Dendritic cell treated with granulocyte-macrophage colony-stimulating factor and Interleukin-4, amounts not matched to agents 40 ng/mL and 50 ng/mL, for 4 days (primary cell): Measurements from ENCODE around the gene ST3GAL3.

Experiments used
- H3K27ac Mint-ChIP-seq: one replicate; pipeline ENCODE4 v1.8.0; 2022; ENCODE audit warnings: mild to moderate bottlenecking, mixed read lengths
- H3K27me3 Mint-ChIP-seq: one replicate; pipeline ENCODE4 v1.8.0; 2022; ENCODE audit warnings: mild to moderate bottlenecking, mixed read lengths
- H3K36me3 Mint-ChIP-seq: one replicate; pipeline ENCODE4 v1.8.0; 2022; ENCODE audit warnings: low read depth, mixed read lengths
- H3K4me1 Mint-ChIP-seq: one replicate; pipeline ENCODE4 v1.8.0; 2022; ENCODE audit warnings: low read depth, mixed read lengths
- H3K4me3 Mint-ChIP-seq: one replicate; pipeline ENCODE4 v1.8.0; 2022; ENCODE audit warnings: mild to moderate bottlenecking, moderate library complexity, mixed read lengths
- H3K9me3 Mint-ChIP-seq: one replicate; pipeline ENCODE4 v1.8.0; 2022; ENCODE audit warnings: mixed read lengths
- intact Hi-C: fragments of 100-400 bp; cut with micrococcal nuclease; formaldehyde crosslinking; loops from one replicate; pipeline ENCODE4 v1.15.0; 2022

The ST3GAL3 gene

DNA sequence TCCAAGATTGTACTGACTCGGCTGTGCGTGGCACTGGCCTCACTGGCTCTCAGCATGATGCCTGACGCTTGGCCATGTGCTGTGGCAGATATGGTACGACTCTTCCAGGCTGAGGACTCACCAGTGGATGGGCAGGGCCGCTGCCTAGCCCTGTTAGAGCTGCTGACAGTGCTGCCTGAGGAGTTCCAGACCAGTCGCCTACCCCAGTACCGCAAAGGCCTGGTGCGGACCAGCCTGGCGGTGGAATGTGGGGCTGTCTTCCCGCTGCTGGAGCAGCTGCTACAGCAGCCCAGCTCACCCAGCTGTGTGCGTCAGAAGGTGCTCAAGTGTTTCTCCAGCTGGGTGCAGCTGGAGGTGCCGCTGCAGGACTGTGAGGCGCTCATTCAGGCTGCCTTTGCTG, 242.3 kb downstream of the ST3GAL3 start:
- intact Hi-C loops: loop anchor here (10.0 kb wide), 1 partner anchor 85 kb away; the partner anchor contains the start of gene SLC6A9
- H3K4me3 Mint-ChIP-seq: no peak overlapping the region
- peaks cover 63% of the 10 kb centered on the region for H3K4me1 Mint-ChIP-seq
- peaks cover 47% of the 10 kb centered on the region for H3K36me3 Mint-ChIP-seq
- no peak overlapping the region for H3K27ac Mint-ChIP-seq
- H3K27me3 Mint-ChIP-seq: no peaks in the 10 kb centered on the region
- no peaks in the 10 kb centered on the region for H3K9me3 Mint-ChIP-seq

DNA sequence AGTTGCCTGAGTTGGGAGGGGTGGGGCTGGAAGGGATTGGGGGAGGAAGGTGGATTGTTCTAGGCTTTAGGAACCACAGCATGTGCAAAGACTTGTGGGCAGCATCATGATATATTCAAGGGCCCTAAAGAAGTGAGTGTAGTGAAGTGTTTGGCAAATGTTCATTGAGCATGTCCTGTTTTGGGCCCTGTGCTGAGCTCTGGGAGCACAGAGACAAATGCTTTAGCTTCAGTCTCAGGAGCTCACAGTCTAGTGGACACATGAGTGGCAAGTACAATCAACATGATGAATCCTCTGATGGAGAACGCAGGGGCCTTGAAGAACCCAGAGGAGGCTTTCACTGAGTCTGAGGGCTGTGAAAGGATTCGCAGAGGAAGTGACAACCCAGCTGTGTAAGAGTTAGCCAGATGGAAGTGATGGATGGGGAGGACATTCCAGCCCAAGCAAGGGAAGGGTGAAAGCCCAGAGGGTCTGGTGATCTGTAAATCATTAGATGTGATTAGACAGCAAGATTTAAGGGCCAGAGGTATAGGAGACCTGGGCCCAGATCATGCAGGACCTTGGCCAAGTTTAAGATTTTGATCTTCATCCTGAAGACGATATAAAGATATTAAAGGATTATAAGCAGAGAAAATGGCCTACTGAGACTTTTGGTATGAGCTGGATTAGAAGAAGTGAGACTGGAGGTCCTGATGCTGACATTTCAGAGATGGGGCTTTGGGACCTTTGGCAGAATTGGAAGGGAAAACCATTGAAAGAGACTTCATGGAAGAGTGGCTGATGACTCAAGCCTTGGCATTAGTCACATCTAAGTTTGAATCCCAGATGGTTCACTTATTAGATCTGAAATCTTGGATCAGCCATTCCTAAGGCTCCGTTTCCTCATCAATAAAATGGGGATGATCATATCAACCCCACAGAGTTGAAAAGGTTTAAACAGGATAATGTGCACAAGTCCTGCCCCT, 244.0 kb downstream of the ST3GAL3 start:
- intact Hi-C loops: no loop called here
- H3K9me3 Mint-ChIP-seq: no peaks in the 10 kb centered on the region
- peaks cover 57% of the 10 kb centered on the region for H3K36me3 Mint-ChIP-seq
- H3K27ac Mint-ChIP-seq: no peak overlapping the region
- no peak overlapping the region for H3K4me3 Mint-ChIP-seq
- peaks cover 46% of the 10 kb centered on the region for H3K4me1 Mint-ChIP-seq
- H3K27me3 Mint-ChIP-seq: no peaks in the 10 kb centered on the region

DNA sequence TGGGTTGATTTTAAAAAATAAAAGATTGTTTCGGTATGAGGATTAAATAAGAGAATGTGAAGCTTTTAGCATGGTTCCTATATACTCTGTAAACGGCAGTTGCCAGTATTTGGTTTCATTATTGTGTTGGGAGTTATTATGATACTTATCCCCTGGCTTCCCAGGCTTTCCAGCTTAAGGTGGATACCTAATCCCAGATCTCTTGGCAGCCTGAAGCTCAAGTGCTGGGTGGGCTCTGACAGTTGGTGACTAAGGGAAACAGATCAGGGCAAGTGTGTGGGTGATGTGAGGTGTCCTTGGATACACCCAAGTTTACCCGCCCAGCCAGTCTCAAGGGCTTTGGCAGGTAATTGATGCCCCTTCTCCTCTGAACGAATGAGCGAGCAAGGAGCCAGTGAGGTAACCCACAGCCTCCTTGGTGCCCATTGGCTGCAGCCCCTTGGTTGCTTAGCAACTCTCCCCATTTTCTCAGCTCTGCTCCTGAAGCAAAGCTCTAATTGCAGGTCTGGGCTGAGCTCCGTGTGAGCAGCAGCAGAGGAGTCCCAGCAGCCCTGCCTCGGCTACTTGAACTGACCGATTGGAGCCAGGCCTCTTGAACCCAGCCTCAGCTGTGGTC, 245.5 kb downstream of the ST3GAL3 start:
- peak overlapping the region; percentile 25 for H3K27ac Mint-ChIP-seq
- H3K4me3 Mint-ChIP-seq: no peak overlapping the region
- intact Hi-C loops: no loop called here
- H3K36me3 Mint-ChIP-seq: peaks cover 63% of the 10 kb centered on the region
- H3K27me3 Mint-ChIP-seq: no peaks in the 10 kb centered on the region
- H3K4me1 Mint-ChIP-seq: peaks cover 38% of the 10 kb centered on the region
- H3K9me3 Mint-ChIP-seq: no peaks in the 10 kb centered on the region

DNA sequence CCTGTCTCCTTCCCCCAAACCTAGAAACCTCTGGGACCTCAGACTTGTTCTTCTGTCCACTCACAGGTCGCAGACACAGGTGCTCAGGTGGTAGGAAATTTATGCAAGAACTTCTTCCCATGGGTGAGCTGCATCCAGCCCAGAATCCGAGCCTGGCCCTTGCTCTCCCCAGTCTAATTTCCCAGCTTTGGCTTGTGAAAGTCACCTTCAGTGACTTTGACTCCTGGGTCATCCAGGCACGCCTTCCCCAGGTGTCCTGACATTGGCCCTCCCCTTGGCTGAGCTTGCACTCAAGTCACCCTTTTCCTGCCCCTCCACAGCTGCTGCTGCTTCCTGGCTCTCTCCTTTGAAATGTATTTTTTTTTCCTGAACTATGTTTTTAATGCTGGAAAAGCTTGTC, 246.0 kb downstream of the ST3GAL3 start:
- Mint-ChIP-seq H3K27me3 (no peaks in the 10 kb centered on the region), H3K4me1 (peaks cover 33% of the 10 kb centered on the region), H3K9me3 (no peaks in the 10 kb centered on the region), H3K27ac (peak overlapping the region; percentile 25), H3K4me3 (no peak overlapping the region), H3K36me3 (peaks cover 68% of the 10 kb centered on the region)
- intact Hi-C loops: no loop called here

DNA sequence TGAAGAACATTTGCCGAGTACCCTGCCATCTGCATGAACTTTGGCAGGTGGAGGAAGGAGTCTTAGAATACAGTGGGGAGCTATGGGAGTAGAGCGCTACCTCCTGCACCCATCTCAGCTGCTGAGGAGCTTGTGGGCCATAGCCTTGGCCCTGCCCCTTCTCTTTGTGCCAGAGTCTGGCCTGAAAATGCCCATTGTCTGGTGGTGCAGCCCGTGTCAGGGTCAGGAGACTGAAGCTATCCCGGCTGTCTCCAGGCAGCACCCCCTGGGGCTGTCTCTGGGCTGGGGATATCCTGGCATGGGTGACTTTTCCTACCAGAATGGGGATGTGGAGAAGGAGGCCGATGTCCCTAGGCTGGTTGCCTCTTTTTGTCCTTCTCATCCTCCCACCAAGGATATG, 246.7 kb downstream of the ST3GAL3 start:
- Mint-ChIP-seq H3K36me3 (peaks cover 71% of the 10 kb centered on the region), H3K27ac (no peak overlapping the region), H3K4me1 (peaks cover 26% of the 10 kb centered on the region), H3K9me3 (no peaks in the 10 kb centered on the region), H3K4me3 (no peak overlapping the region), H3K27me3 (no peaks in the 10 kb centered on the region)
- intact Hi-C loops: no loop called here

DNA sequence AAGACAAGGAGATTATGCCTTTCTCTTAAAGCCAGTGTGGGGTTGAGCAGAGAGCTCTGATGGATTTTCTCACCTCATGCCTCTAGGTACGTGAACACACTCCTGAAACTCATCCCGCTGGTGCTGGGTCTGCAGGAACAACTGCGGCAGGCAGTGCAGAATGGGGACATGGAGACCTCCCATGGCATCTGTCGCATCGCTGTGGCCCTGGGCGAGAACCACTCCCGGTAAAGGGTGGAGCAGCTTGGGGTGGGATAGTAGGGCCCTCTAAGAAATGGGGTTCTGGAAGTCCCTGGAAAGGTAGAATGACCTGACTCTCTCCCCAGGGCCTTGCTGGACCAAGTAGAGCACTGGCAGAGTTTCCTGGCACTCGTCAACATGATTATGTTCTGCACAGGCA, 248.9 kb downstream of the ST3GAL3 start:
- Mint-ChIP-seq H3K4me3 (no peak overlapping the region), H3K4me1 (peaks cover 5% of the 10 kb centered on the region), H3K36me3 (peaks cover 68% of the 10 kb centered on the region), H3K27ac (no peak overlapping the region), H3K27me3 (no peaks in the 10 kb centered on the region), H3K9me3 (no peaks in the 10 kb centered on the region)
- intact Hi-C loops: no loop called here

DNA sequence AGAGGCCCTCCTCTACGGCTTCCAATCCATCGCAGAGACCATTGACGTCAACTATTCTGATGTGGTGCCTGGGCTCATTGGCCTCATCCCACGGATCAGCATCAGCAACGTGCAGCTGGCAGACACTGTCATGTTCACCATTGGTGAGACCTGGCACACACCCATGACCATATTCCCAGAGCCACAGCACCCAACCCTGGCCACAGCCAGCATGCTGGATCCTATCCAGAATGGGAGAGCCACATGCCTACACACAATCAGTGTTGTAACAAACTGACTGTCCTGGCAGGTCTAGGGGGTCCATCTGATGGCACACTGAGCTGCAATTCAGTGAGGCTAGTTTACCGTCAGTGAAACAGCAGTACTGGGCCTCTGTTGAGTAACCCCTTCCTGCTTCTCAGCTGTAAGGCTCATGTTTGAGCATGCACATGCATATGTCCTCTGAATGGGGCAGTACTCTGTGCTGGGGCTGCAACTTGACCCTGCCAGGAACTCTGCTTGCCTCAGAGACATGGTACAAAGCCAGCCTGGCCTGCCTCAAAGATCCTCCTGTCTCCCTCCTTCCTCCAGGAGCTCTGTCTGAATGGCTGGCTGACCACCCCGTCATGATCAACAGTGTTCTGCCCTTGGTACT, 250.2 kb downstream of the ST3GAL3 start:
- Mint-ChIP-seq H3K9me3 (no peaks in the 10 kb centered on the region), H3K36me3 (peaks cover 71% of the 10 kb centered on the region), H3K27me3 (no peaks in the 10 kb centered on the region), H3K4me3 (no peak overlapping the region), H3K4me1 (peaks cover 5% of the 10 kb centered on the region), H3K27ac (no peak overlapping the region)
- intact Hi-C loops: no loop called here

DNA sequence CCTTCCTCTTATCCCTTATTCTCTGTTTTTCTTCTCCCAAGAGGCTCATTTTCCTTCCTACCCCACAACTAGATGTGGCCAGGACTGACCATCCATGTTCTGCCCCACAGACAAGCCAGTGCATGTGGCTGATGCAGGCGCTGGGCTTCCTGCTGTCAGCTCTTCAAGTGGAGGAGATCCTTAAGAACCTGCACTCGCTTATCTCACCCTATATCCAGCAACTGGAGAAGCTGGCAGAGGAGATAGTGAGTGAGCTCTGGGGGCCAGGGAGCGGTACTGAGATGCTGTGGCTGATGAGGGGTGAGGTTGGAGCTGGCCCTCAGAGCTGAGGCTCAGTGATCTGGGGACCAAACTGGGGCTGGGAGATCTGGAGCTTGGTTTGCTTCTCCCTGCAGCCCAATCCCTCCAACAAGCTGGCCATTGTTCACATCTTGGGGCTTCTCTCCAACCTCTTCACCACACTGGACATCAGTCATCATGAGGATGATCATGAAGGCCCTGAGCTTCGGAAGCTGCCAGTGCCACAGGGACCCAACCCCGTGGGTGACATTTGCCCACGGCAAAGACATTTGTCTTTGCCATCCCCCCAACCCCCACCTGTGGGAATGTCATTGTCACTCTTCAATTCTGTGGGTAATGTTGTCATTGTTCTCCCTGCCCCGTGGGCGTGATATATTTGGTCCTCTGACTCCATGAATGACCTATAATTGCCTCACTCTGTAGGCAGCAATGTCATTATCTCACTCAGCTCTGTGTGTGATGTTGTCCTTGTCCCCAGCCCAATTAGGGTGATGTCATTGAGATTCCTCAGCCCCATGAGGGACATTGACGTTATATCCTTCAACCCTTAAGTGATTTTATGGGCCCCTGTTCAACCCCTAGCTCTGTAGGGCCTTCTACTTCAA, 251.3 kb downstream of the ST3GAL3 start:
- H3K27me3 Mint-ChIP-seq: no peaks in the 10 kb centered on the region
- H3K9me3 Mint-ChIP-seq: no peaks in the 10 kb centered on the region
- H3K27ac Mint-ChIP-seq: no peak overlapping the region
- H3K36me3 Mint-ChIP-seq: peaks cover 73% of the 10 kb centered on the region
- intact Hi-C loops: no loop called here
- peaks cover 6% of the 10 kb centered on the region for H3K4me1 Mint-ChIP-seq
- no peak overlapping the region for H3K4me3 Mint-ChIP-seq

DNA sequence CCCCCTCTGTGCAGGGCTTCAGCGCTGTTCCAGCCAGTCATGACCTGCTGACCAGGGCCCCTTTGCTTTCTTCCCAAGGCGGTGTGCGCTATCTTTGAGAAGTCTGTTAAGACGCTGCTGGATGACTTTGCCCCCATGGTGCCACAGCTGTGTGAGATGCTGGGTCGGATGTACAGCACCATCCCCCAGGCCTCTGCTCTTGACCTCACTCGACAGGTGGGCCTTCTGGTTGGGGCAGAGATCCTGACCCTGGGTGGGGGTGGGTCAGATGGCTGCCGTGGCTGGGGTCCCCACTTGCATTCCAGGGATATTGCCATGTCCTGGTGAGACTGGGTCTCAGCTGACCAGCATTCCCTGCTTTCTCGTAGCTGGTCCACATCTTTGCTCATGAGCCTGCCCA, 253.5 kb downstream of the ST3GAL3 start:
- H3K9me3 Mint-ChIP-seq: no peaks in the 10 kb centered on the region
- H3K4me3 Mint-ChIP-seq: no peak overlapping the region
- H3K4me1 Mint-ChIP-seq: peaks cover 6% of the 10 kb centered on the region
- H3K27ac Mint-ChIP-seq: no peak overlapping the region
- intact Hi-C loops: no loop called here
- no peaks in the 10 kb centered on the region for H3K27me3 Mint-ChIP-seq
- H3K36me3 Mint-ChIP-seq: peaks cover 62% of the 10 kb centered on the region

DNA sequence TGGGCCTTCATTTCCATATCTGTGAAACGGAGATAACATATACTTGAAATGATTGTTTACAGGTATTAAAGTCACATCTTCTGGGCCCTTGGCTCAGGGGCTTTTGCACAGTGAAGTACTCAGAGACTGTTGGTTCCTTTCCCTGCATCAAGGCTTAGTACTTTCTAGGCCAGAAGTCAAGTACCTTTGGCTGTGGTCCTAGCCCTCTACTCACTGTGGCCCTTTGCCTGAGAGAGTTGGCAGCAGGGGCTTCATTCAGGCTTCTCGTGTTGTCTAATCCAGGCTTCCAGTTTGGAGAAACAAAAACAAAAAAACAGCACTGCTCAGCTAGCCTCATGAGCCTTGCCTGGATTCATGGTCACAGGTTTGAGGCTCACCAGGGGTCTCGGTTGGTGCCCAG, 254.4 kb downstream of the ST3GAL3 start:
- H3K27ac Mint-ChIP-seq: no peak overlapping the region
- no peaks in the 10 kb centered on the region for H3K9me3 Mint-ChIP-seq
- intact Hi-C loops: no loop called here
- no peak overlapping the region for H3K4me3 Mint-ChIP-seq
- H3K4me1 Mint-ChIP-seq: peaks cover 6% of the 10 kb centered on the region
- H3K36me3 Mint-ChIP-seq: peaks cover 53% of the 10 kb centered on the region
- H3K27me3 Mint-ChIP-seq: no peaks in the 10 kb centered on the region

DNA sequence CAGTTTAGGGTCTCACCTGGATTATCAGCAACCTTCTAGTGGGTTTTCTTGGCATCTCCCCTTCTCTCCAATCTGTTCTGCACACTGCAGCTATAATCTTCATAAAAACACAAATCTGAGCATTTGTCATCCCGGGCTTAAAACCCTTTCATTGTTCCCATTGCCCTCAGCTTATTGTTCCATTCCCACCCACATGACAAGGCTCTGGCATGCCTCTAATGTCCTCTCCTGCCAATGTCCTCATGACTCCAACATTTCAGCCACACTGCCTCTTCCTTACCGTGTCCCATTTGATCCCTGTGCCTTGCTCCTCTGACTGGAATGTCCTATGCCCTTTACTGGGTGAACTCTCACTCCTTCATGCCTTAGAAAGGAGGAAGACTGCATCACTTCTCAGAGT, 255.0 kb downstream of the ST3GAL3 start:
- Mint-ChIP-seq H3K36me3 (peaks cover 47% of the 10 kb centered on the region), H3K4me3 (no peak overlapping the region), H3K27ac (no peak overlapping the region), H3K9me3 (no peaks in the 10 kb centered on the region), H3K27me3 (no peaks in the 10 kb centered on the region), H3K4me1 (peaks cover 6% of the 10 kb centered on the region)
- intact Hi-C loops: no loop called here

DNA sequence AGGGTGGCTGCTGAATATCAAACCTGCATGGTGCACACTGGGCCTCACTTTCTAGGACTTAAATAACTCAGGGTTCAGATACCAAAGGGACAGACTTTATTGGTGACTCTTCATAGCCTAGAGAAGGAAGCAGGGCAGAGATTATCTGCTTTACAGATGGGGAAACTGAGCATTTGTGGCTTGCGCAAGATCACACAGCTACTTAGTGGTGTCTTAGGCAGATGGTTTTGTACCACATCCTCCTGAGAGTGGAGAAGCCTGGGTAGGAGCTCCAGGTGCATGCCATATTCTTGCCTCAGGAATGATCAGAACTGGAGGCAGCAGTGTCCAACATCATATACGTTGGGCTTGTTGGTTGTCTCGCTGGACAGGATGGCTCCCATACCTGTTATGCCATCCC, 255.7 kb downstream of the ST3GAL3 start:
- H3K4me3 Mint-ChIP-seq: no peak overlapping the region
- H3K27ac Mint-ChIP-seq: no peak overlapping the region
- H3K36me3 Mint-ChIP-seq: peaks cover 40% of the 10 kb centered on the region
- peaks cover 6% of the 10 kb centered on the region for H3K4me1 Mint-ChIP-seq
- H3K9me3 Mint-ChIP-seq: no peaks in the 10 kb centered on the region
- H3K27me3 Mint-ChIP-seq: no peaks in the 10 kb centered on the region
- intact Hi-C loops: no loop called here

DNA sequence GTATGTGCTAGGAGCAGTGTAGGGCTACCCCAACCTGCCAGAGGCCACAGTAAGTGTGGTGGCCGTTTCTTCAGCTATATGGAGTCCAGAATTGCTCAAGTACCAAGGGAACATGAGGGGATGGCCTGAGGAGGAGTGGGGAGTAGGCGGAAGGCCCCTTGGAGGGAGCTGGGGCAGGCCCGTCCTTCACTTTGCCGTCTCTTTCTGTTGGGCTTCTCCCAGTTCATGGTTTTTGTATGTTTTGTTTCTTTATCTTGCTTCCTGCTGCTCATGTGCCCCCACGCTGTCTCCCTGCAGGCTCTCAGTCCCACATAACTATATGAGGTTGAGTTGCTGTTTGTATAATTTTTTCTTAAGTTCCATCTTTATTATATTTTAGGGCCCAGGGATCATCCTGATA, 256.6 kb downstream of the ST3GAL3 start:
- H3K9me3 Mint-ChIP-seq: no peaks in the 10 kb centered on the region
- H3K27ac Mint-ChIP-seq: no peak overlapping the region
- H3K4me1 Mint-ChIP-seq: peaks cover 6% of the 10 kb centered on the region
- no peak overlapping the region for H3K4me3 Mint-ChIP-seq
- H3K27me3 Mint-ChIP-seq: no peaks in the 10 kb centered on the region
- intact Hi-C loops: no loop called here
- peaks cover 31% of the 10 kb centered on the region for H3K36me3 Mint-ChIP-seq
